ENCODE data around the gene HPSE2. TPM values are rescaled to one million over a fixed set of nuclear protein-coding genes. Genes with fewer than 3 reads are reported as not detected.
A peak's percentile ranks its signal among the peaks of the same experiment; 100 is the strongest.

Gene HPSE2
- total RNA-seq, 1 donor from 2014 or later, result 0.10 TPM

- Mint-ChIP-seq H3K27me3 (peaks cover 51% of the 10 kb centered on the region), H3K27ac (no peak overlapping the region), H3K36me3 (ENCODE audit: insufficient read depth) (no peaks in the 10 kb centered on the region), H3K4me3 (ENCODE audit: low read depth) (peak overlapping the region; percentile 85), H3K9me3 (ENCODE audit: low read depth) (no peaks in the 10 kb centered on the region), H3K4me1 (ENCODE audit: low read depth) (peaks cover 5% of the 10 kb centered on the region)
- TF ChIP-seq CTCF (IDR thresholded peaks at IDR 0.05; ENCODE audit: unreplicated experiment), result no peak
- DNase-seq (ENCODE audit: low spot score, unreplicated experiment), result no peak
Measured at GRCh38 chr10:98466861-98467505, 768.7 kb downstream of the HPSE2 start.

GRCh38 chr10:98465866-98466265 is 769.8 kb downstream of the HPSE2 start:
- H3K27me3 Mint-ChIP-seq, result peaks cover 45% of the 10 kb centered on the region

GRCh38 chr10:98463976-98464754 is 771.5 kb downstream of the HPSE2 start:
- no peak overlapping the region for H3K27ac Mint-ChIP-seq
- TF ChIP-seq CTCF (IDR thresholded peaks at IDR 0.05; ENCODE audit: unreplicated experiment), result no peak

More at GRCh38 chr10:98465866-98466265, 769.8 kb downstream of the HPSE2 start:
- no peaks in the 10 kb centered on the region for H3K36me3 Mint-ChIP-seq (ENCODE audit: insufficient read depth)
- H3K4me3 Mint-ChIP-seq (ENCODE audit: low read depth), result no peak overlapping the region
- H3K9me3 Mint-ChIP-seq (ENCODE audit: low read depth), result no peaks in the 10 kb centered on the region
- TF ChIP-seq CTCF (IDR thresholded peaks at IDR 0.05; ENCODE audit: unreplicated experiment), result no peak
- peaks cover 10% of the 10 kb centered on the region for H3K4me1 Mint-ChIP-seq (ENCODE audit: low read depth)
- H3K27ac Mint-ChIP-seq, result no peak overlapping the region
- DNase-seq (ENCODE audit: low spot score, unreplicated experiment), result no peak

GRCh38 chr10:98463016-98463415 is 772.6 kb downstream of the HPSE2 start:
- no peak for DNase-seq (ENCODE audit: low spot score, unreplicated experiment)
- Mint-ChIP-seq H3K4me1 (ENCODE audit: low read depth) (peaks cover 14% of the 10 kb centered on the region), H3K9me3 (ENCODE audit: low read depth) (no peaks in the 10 kb centered on the region), H3K27me3 (peaks cover 28% of the 10 kb centered on the region), H3K27ac (peak overlapping the region; percentile 36), H3K36me3 (ENCODE audit: insufficient read depth) (no peaks in the 10 kb centered on the region), H3K4me3 (ENCODE audit: low read depth) (no peak overlapping the region)
- no peak for TF ChIP-seq CTCF (IDR thresholded peaks at IDR 0.05; ENCODE audit: unreplicated experiment)

More at GRCh38 chr10:98463976-98464754, 771.5 kb downstream of the HPSE2 start:
- Mint-ChIP-seq H3K27me3 (peaks cover 30% of the 10 kb centered on the region), H3K9me3 (ENCODE audit: low read depth) (no peaks in the 10 kb centered on the region), H3K36me3 (ENCODE audit: insufficient read depth) (no peaks in the 10 kb centered on the region), H3K4me1 (ENCODE audit: low read depth) (peaks cover 14% of the 10 kb centered on the region), H3K4me3 (ENCODE audit: low read depth) (no peak overlapping the region)
- no peak for DNase-seq (ENCODE audit: low spot score, unreplicated experiment)

GRCh38 chr10:98461500-98461842 is 774.2 kb downstream of the HPSE2 start:
- H3K4me3 Mint-ChIP-seq (ENCODE audit: low read depth), result no peak overlapping the region
- H3K27me3 Mint-ChIP-seq, result peaks cover 37% of the 10 kb centered on the region

More at GRCh38 chr10:98461500-98461842, 774.2 kb downstream of the HPSE2 start:
- Mint-ChIP-seq H3K27ac (peak overlapping the region; percentile 95), H3K36me3 (ENCODE audit: insufficient read depth) (no peaks in the 10 kb centered on the region), H3K4me1 (ENCODE audit: low read depth) (peaks cover 11% of the 10 kb centered on the region), H3K9me3 (ENCODE audit: low read depth) (no peaks in the 10 kb centered on the region)
- no peak for TF ChIP-seq CTCF (IDR thresholded peaks at IDR 0.05; ENCODE audit: unreplicated experiment)
- no peak for DNase-seq (ENCODE audit: low spot score, unreplicated experiment)
